ENCODE data around the gene RAD51D.
A peak's percentile ranks its signal among the peaks of the same experiment; 100 is the strongest.

RAD51D gene

GRCh38 chr17:35052241-35052610 is 67.4 kb downstream of the RAD51D start:
- TF ChIP-seq GATA2 (IDR thresholded peaks at IDR 0.05; ENCODE audit: low read depth, low read length): no peak
- no peak for TF ChIP-seq GATA3 (IDR thresholded peaks at IDR 0.05; ENCODE audit: low read depth, low read length)

GRCh38 chr17:35051579-35052240 is 68.0 kb downstream of the RAD51D start:
- no peak for TF ChIP-seq GATA3 (IDR thresholded peaks at IDR 0.05; ENCODE audit: low read depth, low read length)
- TF ChIP-seq GATA2 (IDR thresholded peaks at IDR 0.05; ENCODE audit: low read depth, low read length): no peak

- TF ChIP-seq GATA2 (IDR thresholded peaks at IDR 0.05; ENCODE audit: low read depth, low read length): no peak
- no peak for TF ChIP-seq GATA3 (IDR thresholded peaks at IDR 0.05; ENCODE audit: low read depth, low read length)
These were observed 68.5 kb downstream of the RAD51D start for GRCh38 chr17:35051183-35051578.

GRCh38 chr17:35050170-35050569 is 69.5 kb downstream of the RAD51D start:
- TF ChIP-seq GATA2 (IDR thresholded peaks at IDR 0.05; ENCODE audit: low read depth, low read length): no peak
- no peak for TF ChIP-seq GATA3 (IDR thresholded peaks at IDR 0.05; ENCODE audit: low read depth, low read length)

- TF ChIP-seq GATA3 (IDR thresholded peaks at IDR 0.05; ENCODE audit: low read depth, low read length): no peak
These were observed 70.8 kb downstream of the RAD51D start for GRCh38 chr17:35048685-35049379.

- TF ChIP-seq GATA2 (IDR thresholded peaks at IDR 0.05; ENCODE audit: low read depth, low read length) (0 out of 2 replicates have a peak, but pooled peaks have one; percentile 11), GATA3 (IDR thresholded peaks at IDR 0.05; ENCODE audit: low read depth, low read length) (no peak)
These were observed 72.8 kb downstream of the RAD51D start for GRCh38 chr17:35046740-35047283.

- no peak for TF ChIP-seq GATA3 (IDR thresholded peaks at IDR 0.05; ENCODE audit: low read depth, low read length)
- TF ChIP-seq GATA2 (IDR thresholded peaks at IDR 0.05; ENCODE audit: low read depth, low read length): no peak
These were observed 73.4 kb downstream of the RAD51D start for GRCh38 chr17:35046245-35046644.

GRCh38 chr17:35044181-35044580 is 75.5 kb downstream of the RAD51D start:
- TF ChIP-seq GATA2 (IDR thresholded peaks at IDR 0.05; ENCODE audit: low read depth, low read length): no peak
- TF ChIP-seq GATA3 (IDR thresholded peaks at IDR 0.05; ENCODE audit: low read depth, low read length): no peak
